ENCODE results near the gene PPM1J.

The PPM1J gene

DNA sequence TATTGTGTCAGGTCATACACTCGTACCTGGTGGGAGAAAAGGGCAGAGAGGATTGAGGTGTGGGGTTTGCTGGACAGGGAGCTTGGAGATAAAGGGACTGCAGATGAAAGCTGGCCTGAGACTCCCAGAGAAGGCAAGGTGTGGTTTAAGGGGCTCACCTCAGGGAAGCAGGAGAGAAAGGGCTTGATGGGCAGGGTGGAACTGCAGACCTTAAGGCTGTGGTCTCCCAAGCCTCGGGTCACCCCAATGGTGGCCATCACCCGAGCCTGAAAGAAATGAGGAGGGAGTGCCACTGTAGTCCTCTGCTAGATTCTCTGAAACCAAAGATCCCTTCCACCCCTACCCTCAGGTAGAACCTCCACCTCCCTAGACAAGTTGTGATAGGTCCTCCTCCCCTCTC is 4.5 kb downstream of the PPM1J start:
- H3K27ac ChIP-seq (ENCODE audit: low read depth, low read length), result no peak overlapping the region
- H3K9me2 ChIP-seq (replicated peaks; ENCODE audit: insufficient read depth, low read length), result no peaks in the 10 kb centered on the region
- no peak overlapping the region for H3K4me3 ChIP-seq (ENCODE audit: insufficient read depth, low read length, poor library complexity, severe bottlenecking)
- no peaks in the 10 kb centered on the region for H3K79me2 ChIP-seq (ENCODE audit: insufficient read depth, low read length)
- H3K9me3 ChIP-seq (ENCODE audit: insufficient read depth, low read length), result no peaks in the 10 kb centered on the region
- no peak overlapping the region for H3K9ac ChIP-seq (ENCODE audit: low read length)
- H3K36me3 ChIP-seq (ENCODE audit: low read length), result no peaks in the 10 kb centered on the region
- H4K20me1 ChIP-seq (ENCODE audit: low read depth, low read length), result no peaks in the 10 kb centered on the region
- H3K27me3 ChIP-seq (ENCODE audit: low read length), result no peaks in the 10 kb centered on the region
- TF ChIP-seq, protein P1, sequence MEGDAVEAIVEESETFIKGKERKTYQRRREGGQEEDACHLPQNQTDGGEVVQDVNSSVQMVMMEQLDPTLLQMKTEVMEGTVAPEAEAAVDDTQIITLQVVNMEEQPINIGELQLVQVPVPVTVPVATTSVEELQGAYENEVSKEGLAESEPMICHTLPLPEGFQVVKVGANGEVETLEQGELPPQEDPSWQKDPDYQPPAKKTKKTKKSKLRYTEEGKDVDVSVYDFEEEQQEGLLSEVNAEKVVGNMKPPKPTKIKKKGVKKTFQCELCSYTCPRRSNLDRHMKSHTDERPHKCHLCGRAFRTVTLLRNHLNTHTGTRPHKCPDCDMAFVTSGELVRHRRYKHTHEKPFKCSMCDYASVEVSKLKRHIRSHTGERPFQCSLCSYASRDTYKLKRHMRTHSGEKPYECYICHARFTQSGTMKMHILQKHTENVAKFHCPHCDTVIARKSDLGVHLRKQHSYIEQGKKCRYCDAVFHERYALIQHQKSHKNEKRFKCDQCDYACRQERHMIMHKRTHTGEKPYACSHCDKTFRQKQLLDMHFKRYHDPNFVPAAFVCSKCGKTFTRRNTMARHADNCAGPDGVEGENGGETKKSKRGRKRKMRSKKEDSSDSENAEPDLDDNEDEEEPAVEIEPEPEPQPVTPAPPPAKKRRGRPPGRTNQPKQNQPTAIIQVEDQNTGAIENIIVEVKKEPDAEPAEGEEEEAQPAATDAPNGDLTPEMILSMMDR (IDR thresholded peaks at IDR 0.05; ENCODE audit: insufficient read depth, low read length, poor library complexity, severe bottlenecking), result no peak
- no peak for TF ChIP-seq EZH2phosphoT487 (conservative IDR thresholded peaks at IDR 0.05; ENCODE audit: low read length)
- H2AFZ ChIP-seq (ENCODE audit: low read depth, low read length, severe bottlenecking), result no peak overlapping the region
- H3F3A ChIP-seq (ENCODE audit: insufficient read depth), result peaks cover 11% of the 10 kb centered on the region; the same call in 1 of the 2 replicates
- no peak overlapping the region for H3K4me2 ChIP-seq (ENCODE audit: low read depth, low read length, poor library complexity, severe bottlenecking)

DNA sequence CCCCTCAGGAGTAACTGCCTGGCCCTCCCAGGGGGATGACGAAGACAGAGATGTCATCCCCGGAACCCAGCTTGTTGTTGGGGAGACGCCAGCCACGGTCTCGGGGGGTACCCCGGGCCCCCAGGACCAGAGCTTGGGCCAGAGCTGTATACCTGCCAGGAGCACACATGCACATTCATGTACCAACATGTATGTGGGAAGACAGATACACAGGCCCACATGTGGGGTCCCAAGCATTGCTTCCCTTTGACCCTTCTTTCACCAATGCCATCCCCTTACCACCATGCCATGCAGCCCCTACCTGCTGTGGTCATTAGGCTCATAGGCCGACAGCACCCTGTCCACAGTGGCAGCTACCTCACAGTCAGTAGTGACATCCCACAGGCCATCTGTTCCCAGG is 5.0 kb downstream of the PPM1J start:
- H3K4me3 ChIP-seq (ENCODE audit: insufficient read depth, low read length, poor library complexity, severe bottlenecking), result no peak overlapping the region
- peaks cover 11% of the 10 kb centered on the region; the same call in 1 of the 2 replicates for H3F3A ChIP-seq (ENCODE audit: insufficient read depth)
- H2AFZ ChIP-seq (ENCODE audit: low read depth, low read length, severe bottlenecking), result no peak overlapping the region
- no peaks in the 10 kb centered on the region for H4K20me1 ChIP-seq (ENCODE audit: low read depth, low read length)
- TF ChIP-seq, protein P1 (IDR thresholded peaks at IDR 0.05; ENCODE audit: insufficient read depth, low read length, poor library complexity, severe bottlenecking), result no peak
- no peak for TF ChIP-seq EZH2phosphoT487 (conservative IDR thresholded peaks at IDR 0.05; ENCODE audit: low read length)
- no peak overlapping the region for H3K9ac ChIP-seq (ENCODE audit: low read length)
- H3K9me3 ChIP-seq (ENCODE audit: insufficient read depth, low read length), result no peaks in the 10 kb centered on the region
- H3K36me3 ChIP-seq (ENCODE audit: low read length), result no peaks in the 10 kb centered on the region
- no peaks in the 10 kb centered on the region for H3K79me2 ChIP-seq (ENCODE audit: insufficient read depth, low read length)
- H3K9me2 ChIP-seq (replicated peaks; ENCODE audit: insufficient read depth, low read length), result no peaks in the 10 kb centered on the region
- H3K4me2 ChIP-seq (ENCODE audit: low read depth, low read length, poor library complexity, severe bottlenecking), result no peak overlapping the region
- H3K27me3 ChIP-seq (ENCODE audit: low read length), result no peaks in the 10 kb centered on the region
- H3K27ac ChIP-seq (ENCODE audit: low read depth, low read length), result no peak overlapping the region

DNA sequence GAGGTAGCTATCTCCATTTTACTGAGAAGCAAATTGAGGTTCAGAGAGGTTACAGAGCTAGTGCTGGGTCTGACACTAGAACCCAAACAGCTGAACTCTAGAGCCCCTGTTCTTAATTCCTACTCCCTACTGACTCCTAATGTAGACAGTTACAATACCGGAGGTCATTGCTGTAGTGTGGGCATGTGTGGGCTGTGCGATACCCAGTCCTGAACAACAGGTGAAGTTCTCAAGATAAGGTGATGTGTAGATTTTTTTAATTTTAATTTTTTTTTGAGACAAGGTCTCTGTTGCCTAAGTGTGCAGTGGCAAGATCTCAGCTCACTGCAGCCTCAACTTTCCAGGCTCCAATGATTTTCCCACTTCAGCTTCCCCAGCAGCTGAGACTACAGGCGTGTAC is 6.6 kb downstream of the PPM1J start:
- Histone ChIP-seq H3K79me2 (ENCODE audit: insufficient read depth, low read length) (no peaks in the 10 kb centered on the region), H3K27me3 (ENCODE audit: low read length) (no peaks in the 10 kb centered on the region), H3K36me3 (ENCODE audit: low read length) (no peaks in the 10 kb centered on the region), H3K4me3 (ENCODE audit: insufficient read depth, low read length, poor library complexity, severe bottlenecking) (no peak overlapping the region), H3F3A (ENCODE audit: insufficient read depth) (peaks cover 6% of the 10 kb centered on the region; the same call in 1 of the 2 replicates), H3K4me2 (ENCODE audit: low read depth, low read length, poor library complexity, severe bottlenecking) (no peak overlapping the region), H3K9me3 (ENCODE audit: insufficient read depth, low read length) (no peaks in the 10 kb centered on the region), H3K9me2 (replicated peaks; ENCODE audit: insufficient read depth, low read length) (no peaks in the 10 kb centered on the region), H4K20me1 (ENCODE audit: low read depth, low read length) (no peaks in the 10 kb centered on the region), H2AFZ (ENCODE audit: low read depth, low read length, severe bottlenecking) (no peak overlapping the region), H3K27ac (ENCODE audit: low read depth, low read length) (no peak overlapping the region), H3K9ac (ENCODE audit: low read length) (no peak overlapping the region)
- TF ChIP-seq, protein P1 (IDR thresholded peaks at IDR 0.05; ENCODE audit: insufficient read depth, low read length, poor library complexity, severe bottlenecking), result no peak
- no peak for TF ChIP-seq EZH2phosphoT487 (conservative IDR thresholded peaks at IDR 0.05; ENCODE audit: low read length)
